Measurements from ENCODE around the gene CENPN. TPM values are rescaled to one million over a fixed set of nuclear protein-coding genes. Genes with fewer than 3 reads are reported as not detected.

Gene CENPN
- total RNA-seq, 1 experiment from 2014 or later, result 63.1 TPM

DNA sequence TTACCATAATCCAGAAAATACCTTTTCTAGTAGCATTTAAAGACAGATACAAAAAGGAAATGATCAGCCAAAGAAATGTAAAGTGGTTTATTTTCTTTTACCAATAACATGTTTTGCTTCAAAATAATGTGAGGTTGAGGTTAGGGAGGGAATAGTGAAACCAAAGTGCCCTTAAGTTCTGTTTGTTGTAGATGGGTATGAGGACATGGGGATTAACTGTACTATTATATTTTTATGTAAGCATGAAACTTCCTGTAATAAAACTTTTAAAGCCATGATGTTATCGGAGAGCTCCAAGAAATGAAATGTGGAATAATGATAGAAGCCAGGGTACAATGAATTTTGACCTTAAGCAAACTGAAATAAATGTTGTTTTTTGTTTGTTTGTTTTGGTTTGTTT, 60.2 kb downstream of the CENPN start:
- Histone ChIP-seq H3K4me2 (ENCODE audit: low read length) (no peak overlapping the region), H2AFZ (ENCODE audit: low read length) (no peak overlapping the region), H3K9ac (ENCODE audit: low read length) (no peak overlapping the region), H4K20me1 (ENCODE audit: low read length) (no peaks in the 10 kb centered on the region), H3F3A (ENCODE audit: low read length, unreplicated experiment) (no peaks in the 10 kb centered on the region), H3K27me3 (ENCODE audit: low read length) (no peaks in the 10 kb centered on the region), H3K9me2 (replicated peaks; ENCODE audit: low read length) (no peaks in the 10 kb centered on the region), H3K36me3 (ENCODE audit: low read depth, low read length) (no peaks in the 10 kb centered on the region), H3K4me3 (ENCODE audit: low read length) (no peak overlapping the region), H3K4me1 (ENCODE audit: insufficient read depth, low read length) (peaks cover 22% of the 10 kb centered on the region), H3K27ac (ENCODE audit: low read length) (no peak overlapping the region), H3K79me2 (ENCODE audit: low read length) (no peaks in the 10 kb centered on the region), H3K9me3 (ENCODE audit: low read length) (no peaks in the 10 kb centered on the region)
- DNase-seq (no peak), ATAC-seq (no peak)
- ChIA-PET CTCF (no interaction called here), POLR2A (ENCODE audit: unreplicated experiment) (no interaction called here)
- TF ChIP-seq, protein P1, sequence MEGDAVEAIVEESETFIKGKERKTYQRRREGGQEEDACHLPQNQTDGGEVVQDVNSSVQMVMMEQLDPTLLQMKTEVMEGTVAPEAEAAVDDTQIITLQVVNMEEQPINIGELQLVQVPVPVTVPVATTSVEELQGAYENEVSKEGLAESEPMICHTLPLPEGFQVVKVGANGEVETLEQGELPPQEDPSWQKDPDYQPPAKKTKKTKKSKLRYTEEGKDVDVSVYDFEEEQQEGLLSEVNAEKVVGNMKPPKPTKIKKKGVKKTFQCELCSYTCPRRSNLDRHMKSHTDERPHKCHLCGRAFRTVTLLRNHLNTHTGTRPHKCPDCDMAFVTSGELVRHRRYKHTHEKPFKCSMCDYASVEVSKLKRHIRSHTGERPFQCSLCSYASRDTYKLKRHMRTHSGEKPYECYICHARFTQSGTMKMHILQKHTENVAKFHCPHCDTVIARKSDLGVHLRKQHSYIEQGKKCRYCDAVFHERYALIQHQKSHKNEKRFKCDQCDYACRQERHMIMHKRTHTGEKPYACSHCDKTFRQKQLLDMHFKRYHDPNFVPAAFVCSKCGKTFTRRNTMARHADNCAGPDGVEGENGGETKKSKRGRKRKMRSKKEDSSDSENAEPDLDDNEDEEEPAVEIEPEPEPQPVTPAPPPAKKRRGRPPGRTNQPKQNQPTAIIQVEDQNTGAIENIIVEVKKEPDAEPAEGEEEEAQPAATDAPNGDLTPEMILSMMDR (conservative IDR thresholded peaks at IDR 0.05; ENCODE audit: low read depth, low read length), result no peak
- TF ChIP-seq EZH2 (IDR thresholded peaks at IDR 0.05; ENCODE audit: low read length, unreplicated experiment) (no peak), EZH2phosphoT487 (IDR thresholded peaks at IDR 0.05; ENCODE audit: borderline replicate concordance, low read length) (no peak)
- intact Hi-C loops (cut with micrococcal nuclease), result no loop called here
- BruUV-seq (replicated peaks), result no TSS peak

DNA sequence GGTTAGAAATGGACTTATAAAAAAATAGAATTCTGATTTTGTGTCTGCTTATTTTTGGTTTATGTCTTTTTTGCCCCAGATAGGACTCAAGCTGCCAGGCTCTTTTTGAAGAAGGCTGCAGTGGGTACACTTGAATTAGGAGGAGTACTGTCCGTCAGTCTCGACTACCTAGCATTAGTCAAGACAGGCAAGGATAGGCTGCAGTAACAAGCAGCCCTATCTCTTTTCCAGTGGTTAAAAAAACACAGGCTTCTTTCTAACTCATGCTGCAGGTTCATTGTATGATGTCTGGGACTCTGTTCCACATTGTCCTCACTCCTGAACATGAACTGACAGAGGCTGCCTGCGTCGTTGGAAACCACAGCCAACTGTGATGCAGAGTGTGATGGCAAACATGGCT, 62.0 kb downstream of the CENPN start:
- no peaks in the 10 kb centered on the region for H3K36me3 ChIP-seq (ENCODE audit: low read depth, low read length)
- no peak overlapping the region for H3K4me3 ChIP-seq (ENCODE audit: low read length)
- H3F3A ChIP-seq (ENCODE audit: low read length, unreplicated experiment), result no peaks in the 10 kb centered on the region
- H3K4me1 ChIP-seq (ENCODE audit: insufficient read depth, low read length), result peaks cover 22% of the 10 kb centered on the region
- no peak overlapping the region for H2AFZ ChIP-seq (ENCODE audit: low read length)
- ChIA-PET CTCF (no interaction called here), POLR2A (ENCODE audit: unreplicated experiment) (no interaction called here)
- ATAC-seq, result no peak
- no peak for DNase-seq
- intact Hi-C loops (cut with micrococcal nuclease), result no loop called here
- H3K79me2 ChIP-seq (ENCODE audit: low read length), result no peaks in the 10 kb centered on the region
- no peaks in the 10 kb centered on the region for H4K20me1 ChIP-seq (ENCODE audit: low read length)
- no peaks in the 10 kb centered on the region for H3K27me3 ChIP-seq (ENCODE audit: low read length)
- no TSS peak for BruUV-seq (replicated peaks)
- H3K9ac ChIP-seq (ENCODE audit: low read length), result no peak overlapping the region
- H3K4me2 ChIP-seq (ENCODE audit: low read length), result no peak overlapping the region
- no peak for TF ChIP-seq EZH2phosphoT487 (IDR thresholded peaks at IDR 0.05; ENCODE audit: borderline replicate concordance, low read length)
- no peaks in the 10 kb centered on the region for H3K9me3 ChIP-seq (ENCODE audit: low read length)
- H3K9me2 ChIP-seq (replicated peaks; ENCODE audit: low read length), result no peaks in the 10 kb centered on the region
- no peak overlapping the region for H3K27ac ChIP-seq (ENCODE audit: low read length)

DNA sequence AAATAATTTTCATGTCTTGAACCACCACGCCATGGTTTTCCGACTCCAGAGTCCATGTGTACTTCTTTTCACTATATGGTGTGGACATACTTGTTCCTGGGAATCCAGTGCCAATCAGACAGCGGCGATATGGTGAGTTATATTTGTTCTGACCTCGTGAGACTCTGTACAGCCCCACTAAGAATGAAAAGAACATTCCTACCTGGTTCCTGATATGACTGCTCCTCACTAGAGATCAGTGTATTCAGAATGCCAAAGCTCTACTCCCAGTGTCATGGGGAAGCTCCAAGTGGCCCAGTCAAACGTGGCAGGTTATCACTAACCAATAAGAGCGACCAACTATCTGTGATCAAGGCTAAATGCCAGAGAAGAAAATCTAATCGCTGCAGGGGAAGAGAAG, 64.0 kb downstream of the CENPN start:
- Histone ChIP-seq H3K4me2 (ENCODE audit: low read length) (no peak overlapping the region), H3K36me3 (ENCODE audit: low read depth, low read length) (no peaks in the 10 kb centered on the region), H3K9ac (ENCODE audit: low read length) (no peak overlapping the region), H3K9me3 (ENCODE audit: low read length) (no peaks in the 10 kb centered on the region), H3K27me3 (ENCODE audit: low read length) (no peaks in the 10 kb centered on the region), H3K4me1 (ENCODE audit: insufficient read depth, low read length) (peaks cover 18% of the 10 kb centered on the region), H3K79me2 (ENCODE audit: low read length) (no peaks in the 10 kb centered on the region), H4K20me1 (ENCODE audit: low read length) (no peaks in the 10 kb centered on the region), H2AFZ (ENCODE audit: low read length) (no peak overlapping the region), H3F3A (ENCODE audit: low read length, unreplicated experiment) (no peaks in the 10 kb centered on the region), H3K27ac (ENCODE audit: low read length) (0 out of 2 replicates have a peak overlapping the region, but pooled peaks have one; percentile 31), H3K4me3 (ENCODE audit: low read length) (no peak overlapping the region), H3K9me2 (replicated peaks; ENCODE audit: low read length) (no peaks in the 10 kb centered on the region)
- POLR2A ChIA-PET (ENCODE audit: unreplicated experiment), result no interaction called here
- ATAC-seq (no peak), DNase-seq (no peak)
- CTCF ChIA-PET, result interaction anchor here (0.8 kb wide), 1 partner anchor 35 kb away, joined by 3 read pairs; the partner anchor contains the start of gene ATMIN
- intact Hi-C loops (cut with micrococcal nuclease), result no loop called here
- no TSS peak for BruUV-seq (replicated peaks)
- TF ChIP-seq EZH2 (IDR thresholded peaks at IDR 0.05; ENCODE audit: low read length, unreplicated experiment), result no peak
- TF ChIP-seq, protein P1 (conservative IDR thresholded peaks at IDR 0.05; ENCODE audit: low read depth, low read length), result no peak
